Neutrophil (primary cell): ENCODE measurements around the gene TIPARP.
"Not testable (repeated sequence)": the region's sequence is repeated elsewhere in the genome, so short reads cannot be mapped to it uniquely, and the experiment has no call there.

Experiments
- H3K27ac ChIP-seq: fragments of 200-600 bp; sonication (generic); 2 replicates; pipeline ENCODE4 v1.5.1; 2016; ENCODE audit warnings: mild to moderate bottlenecking, moderate library complexity
- H3K27me3 ChIP-seq: fragments of 200-600 bp; sonication (generic); 2 replicates; pipeline ENCODE4 v1.6.0; 2016; ENCODE audit warnings: mild to moderate bottlenecking
- H3K36me3 ChIP-seq: fragments of 200-600 bp; sonication (generic); 2 replicates; pipeline ENCODE4 v1.5.1; 2017
- H3K4me1 ChIP-seq, 2 experiments: fragments of 200-600 bp in 1 of 2; sonication (generic) in 1 of 2; 1 replicate in 1 of 2; 2 replicates in 1 of 2; pipeline versions ENCODE4 v1.5.1 to v1.6.1; 2013 to 2016; ENCODE audit warnings: low read depth in 1 of 2, low read length in 1 of 2, mild to moderate bottlenecking in 1 of 2, moderate library complexity in 1 of 2; ENCODE audit not compliant: control insufficient read depth in 1 of 2, insufficient read depth in 1 of 2
- H3K4me3 ChIP-seq, 2 experiments: fragments of 200-600 bp in 1 of 2; sonication (generic) in 1 of 2; 1 replicate in 1 of 2; 2 replicates in 1 of 2; pipeline ENCODE4 v1.5.1; 2013 to 2016; ENCODE audit warnings: low read depth in 1 of 2, low read length in 1 of 2, mild to moderate bottlenecking in 1 of 2, moderate library complexity in 1 of 2
- H3K9me3 ChIP-seq: fragments of 200-600 bp; sonication (generic); 2 replicates; pipeline ENCODE4 v1.5.1; 2016
- CTCF ChIP-seq: fragments of 200-600 bp; sonication (generic); IDR thresholded peaks from 2 replicates; pipeline ENCODE4 v1.5.1; 2016; ENCODE audit warnings: antibody characterized with exemption

Gene TIPARP

GRCh38 chr3:156738251-156738650, 63.9 kb downstream of the TIPARP start:
- H3K27ac ChIP-seq = no peak overlapping the region
- no peaks in the 10 kb centered on the region for H3K9me3 ChIP-seq
- H3K27me3 ChIP-seq = no peaks in the 10 kb centered on the region
- H3K4me1 ChIP-seq = no peaks in the 10 kb centered on the region
- no peak overlapping the region for H3K4me3 ChIP-seq
- no peaks in the 10 kb centered on the region for H3K36me3 ChIP-seq
- no peak for TF ChIP-seq CTCF

DNA sequence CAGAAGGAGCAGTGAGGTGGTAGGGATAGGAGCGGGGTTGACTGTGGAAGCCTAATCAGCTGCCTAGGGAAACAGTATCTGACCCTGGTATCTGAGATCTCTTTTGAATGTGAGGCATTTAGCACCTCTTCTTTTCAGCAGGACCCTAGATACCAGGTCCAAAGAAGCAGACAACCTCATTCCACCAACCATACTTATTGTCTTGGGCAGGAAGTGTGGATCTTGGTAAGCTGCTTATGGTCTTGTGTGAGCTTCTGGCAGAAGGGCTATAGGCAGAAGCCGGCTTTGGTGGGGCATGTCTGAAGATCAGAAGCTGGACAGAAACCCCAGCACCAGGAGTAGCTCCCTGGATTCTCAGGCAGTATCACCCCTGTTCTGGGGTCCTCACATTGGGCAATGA, 65.6 kb downstream of the TIPARP start:
- Histone ChIP-seq H3K27me3 (no peaks in the 10 kb centered on the region), H3K4me1 (no peaks in the 10 kb centered on the region), H3K36me3 (no peaks in the 10 kb centered on the region), H3K4me3 (no peak overlapping the region), H3K9me3 (no peaks in the 10 kb centered on the region), H3K27ac (no peak overlapping the region)
- no peak for TF ChIP-seq CTCF

DNA sequence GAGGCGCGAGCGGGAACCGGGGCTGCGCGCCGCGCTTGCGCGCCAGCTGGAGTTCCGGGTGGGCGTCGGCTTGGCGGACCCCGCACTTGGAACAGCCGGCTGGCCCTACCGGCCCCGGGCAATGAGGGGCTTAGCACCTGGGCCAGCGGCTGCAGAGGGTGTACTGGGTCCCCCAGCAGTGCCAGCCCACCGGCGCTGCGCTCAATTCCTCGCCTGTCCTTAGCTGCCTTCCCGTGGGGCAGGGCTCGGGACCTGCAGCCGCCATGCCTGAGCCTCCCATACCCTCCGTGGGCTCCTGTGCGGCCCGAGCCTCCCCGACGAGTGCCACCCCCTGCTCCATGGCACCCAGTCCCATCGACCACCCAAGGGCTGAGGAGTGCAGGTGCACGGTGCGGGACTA, 66.2 kb downstream of the TIPARP start:
- not testable (repeated sequence) for H3K4me3 ChIP-seq, H3K36me3 ChIP-seq, H3K4me1 ChIP-seq, H3K27ac ChIP-seq, H3K27me3 ChIP-seq, H3K9me3 ChIP-seq

DNA sequence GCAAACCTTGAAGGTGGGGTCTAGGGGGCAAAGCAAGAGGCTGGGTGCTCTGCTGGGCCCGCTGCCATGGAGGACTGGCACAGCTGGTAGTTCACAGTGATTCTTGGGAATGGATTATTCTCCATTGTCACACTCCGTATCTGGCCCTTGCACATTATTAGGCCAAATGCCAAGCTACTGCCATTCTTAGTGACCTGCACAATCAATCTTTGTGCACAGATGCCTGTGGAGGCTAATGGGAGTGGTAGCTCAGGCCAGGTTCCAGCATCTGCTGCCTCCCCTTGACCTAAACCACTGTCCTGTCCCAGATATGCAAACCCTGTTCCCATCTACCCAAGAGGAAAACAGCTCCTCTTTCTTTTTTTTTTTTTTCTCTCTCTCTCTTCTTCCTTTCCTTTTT, 67.5 kb downstream of the TIPARP start:
- no peak overlapping the region for H3K4me3 ChIP-seq
- H3K27ac ChIP-seq = no peak overlapping the region
- H3K4me1 ChIP-seq = no peaks in the 10 kb centered on the region
- no peak for TF ChIP-seq CTCF
- H3K27me3 ChIP-seq = no peaks in the 10 kb centered on the region
- H3K9me3 ChIP-seq = no peaks in the 10 kb centered on the region
- H3K36me3 ChIP-seq = no peaks in the 10 kb centered on the region

- no peak overlapping the region for H3K4me3 ChIP-seq
- no peak for TF ChIP-seq CTCF
- H3K36me3 ChIP-seq = no peaks in the 10 kb centered on the region
- no peaks in the 10 kb centered on the region for H3K27me3 ChIP-seq
- H3K9me3 ChIP-seq = no peaks in the 10 kb centered on the region
- no peaks in the 10 kb centered on the region for H3K4me1 ChIP-seq
- H3K27ac ChIP-seq = no peak overlapping the region
Observed at GRCh38 chr3:156742401-156742800, 68.0 kb downstream of the TIPARP start.

DNA sequence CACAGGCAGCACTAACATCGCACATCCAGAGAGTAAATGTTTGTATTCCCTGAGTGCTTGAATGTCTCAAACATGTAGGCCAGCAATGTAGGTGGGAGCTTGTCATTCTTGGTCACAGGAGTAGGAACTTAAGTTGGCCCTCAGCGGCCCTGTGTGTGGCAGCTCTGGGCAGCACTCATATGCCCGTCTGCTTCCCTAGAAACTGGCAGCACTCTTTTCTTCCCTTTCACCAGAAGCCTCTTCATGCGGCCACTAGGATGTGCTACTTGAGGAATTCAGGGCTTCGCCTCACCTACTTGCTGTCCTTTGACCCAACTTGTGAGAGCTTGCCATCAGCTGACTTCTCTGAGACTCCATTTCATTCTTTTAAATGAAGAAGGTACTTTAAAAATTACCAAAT, 69.5 kb downstream of the TIPARP start:
- Histone ChIP-seq H3K9me3 (no peaks in the 10 kb centered on the region), H3K27me3 (no peaks in the 10 kb centered on the region), H3K4me1 (no peaks in the 10 kb centered on the region), H3K4me3 (no peak overlapping the region), H3K36me3 (no peaks in the 10 kb centered on the region), H3K27ac (no peak overlapping the region)
- TF ChIP-seq CTCF = no peak
